Loucy (cell line): ENCODE results near the gene FAM168A.

Experiments
- H2AFZ ChIP-seq: fragments of 200-600 bp; sonication (generic); 2 replicates; pipeline ENCODE4 v1.6.0; 2016; ENCODE audit warnings: antibody characterized with exemption, mild to moderate bottlenecking, low read length, moderate library complexity
- H3F3A ChIP-seq: fragments of 200-600 bp; 2 replicates; pipeline ENCODE4 v1.6.0; 2016; ENCODE audit warnings: antibody characterized with exemption, low read depth, mild to moderate bottlenecking
- H3K27me3 ChIP-seq: fragments of 200-600 bp; sonication (generic); 2 replicates; pipeline ENCODE4 v1.6.1; 2014; ENCODE audit warnings: low read length, mild to moderate bottlenecking; ENCODE audit not compliant: insufficient read depth, poor library complexity, severe bottlenecking
- H3K36me3 ChIP-seq: fragments of 200-600 bp; sonication (generic); 2 replicates; pipeline ENCODE4 v1.6.1; 2016; ENCODE audit warnings: low read length; ENCODE audit not compliant: insufficient read depth
- H3K4me1 ChIP-seq: fragments of 200-600 bp; sonication (generic); 2 replicates; pipeline ENCODE4 v1.5.1; 2014; ENCODE audit warnings: low read length, mild to moderate bottlenecking; ENCODE audit not compliant: insufficient read depth, poor library complexity, severe bottlenecking
- H3K4me2 ChIP-seq: fragments of 200-600 bp; sonication (generic); 2 replicates; pipeline ENCODE4 v1.6.0; 2014; ENCODE audit warnings: antibody characterized with exemption, low read length, low read depth, mild to moderate bottlenecking; ENCODE audit not compliant: poor library complexity, severe bottlenecking
- H3K4me3 ChIP-seq: fragments of 200-600 bp; sonication (generic); 2 replicates; pipeline ENCODE4 v1.5.1; 2014; ENCODE audit warnings: low read length, mild to moderate bottlenecking, mixed read lengths; ENCODE audit not compliant: poor library complexity, severe bottlenecking
- H3K79me2 ChIP-seq: fragments of 200-600 bp; sonication (generic); 2 replicates; pipeline ENCODE4 v1.6.1; 2014; ENCODE audit warnings: low read length; ENCODE audit not compliant: insufficient read depth
- H3K9ac ChIP-seq: fragments of 200-600 bp; sonication (generic); 2 replicates; pipeline ENCODE4 v1.6.0; 2014; ENCODE audit warnings: mild to moderate bottlenecking, low read depth, low read length, moderate library complexity; ENCODE audit not compliant: poor library complexity, severe bottlenecking
- H3K9me2 ChIP-seq: fragments of 200-600 bp; sonication (generic); replicated peaks from 2 replicates; pipeline ENCODE4 v1.6.1; 2016; ENCODE audit warnings: low read depth, low read length, mixed read lengths
- H3K9me3 ChIP-seq: fragments of 200-600 bp; sonication (generic); 2 replicates; pipeline ENCODE4 v1.6.1; 2014; ENCODE audit warnings: mild to moderate bottlenecking, antibody characterized with exemption, low read length, low read depth; ENCODE audit not compliant: insufficient read depth
- H4K20me1 ChIP-seq: fragments of 200-600 bp; sonication (generic); 2 replicates; pipeline ENCODE4 v1.6.0; 2014; ENCODE audit warnings: antibody characterized with exemption, low read length, mild to moderate bottlenecking; ENCODE audit not compliant: insufficient read depth, poor library complexity, severe bottlenecking
- EZH2phosphoT487 ChIP-seq: fragments of 200-600 bp; IDR thresholded peaks from 2 replicates; pipeline ENCODE4 v1.6.1; 2018; ENCODE audit warnings: antibody characterized with exemption, mild to moderate bottlenecking, moderate library complexity, borderline replicate concordance
- TF ChIP-seq, protein P1 (sequence below): fragments of 200-600 bp; sonication (generic); conservative IDR thresholded peaks from 2 replicates; pipeline ENCODE4 v1.5.1; 2014; ENCODE audit warnings: mild to moderate bottlenecking, antibody characterized with exemption, low read length

Gene FAM168A

DNA sequence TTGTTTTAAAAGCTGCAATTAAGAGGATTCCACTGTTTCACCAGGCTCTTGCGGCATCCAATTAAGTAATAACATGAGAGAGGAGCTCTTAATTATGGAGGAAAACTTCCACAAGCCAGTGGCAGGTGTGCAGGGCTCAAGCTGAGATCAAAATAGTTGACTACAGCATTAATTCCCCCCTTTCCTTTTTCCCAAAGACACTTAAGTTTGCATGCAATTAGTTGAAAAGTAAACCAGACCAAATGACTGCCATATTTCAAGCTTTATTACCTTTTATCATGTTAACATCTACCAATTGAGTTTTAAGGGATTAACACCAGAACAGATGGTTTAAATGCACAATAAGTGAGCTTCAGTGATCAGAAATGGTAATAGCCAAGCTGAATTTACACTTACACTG lies 32.1 kb downstream of the FAM168A start:
- Histone ChIP-seq H3K4me1 (peaks cover 10% of the 10 kb centered on the region), H3K9me3 (no peaks in the 10 kb centered on the region), H3K4me3 (no peak overlapping the region), H3K27me3 (no peaks in the 10 kb centered on the region), H3F3A (no peaks in the 10 kb centered on the region), H4K20me1 (peaks cover 7% of the 10 kb centered on the region), H2AFZ (no peak overlapping the region), H3K36me3 (peaks cover 21% of the 10 kb centered on the region; the same call in 1 of the 2 replicates), H3K4me2 (no peak overlapping the region), H3K79me2 (peaks cover 63% of the 10 kb centered on the region), H3K9ac (no peak overlapping the region), H3K9me2 (no peaks in the 10 kb centered on the region)
- TF ChIP-seq, protein P1, sequence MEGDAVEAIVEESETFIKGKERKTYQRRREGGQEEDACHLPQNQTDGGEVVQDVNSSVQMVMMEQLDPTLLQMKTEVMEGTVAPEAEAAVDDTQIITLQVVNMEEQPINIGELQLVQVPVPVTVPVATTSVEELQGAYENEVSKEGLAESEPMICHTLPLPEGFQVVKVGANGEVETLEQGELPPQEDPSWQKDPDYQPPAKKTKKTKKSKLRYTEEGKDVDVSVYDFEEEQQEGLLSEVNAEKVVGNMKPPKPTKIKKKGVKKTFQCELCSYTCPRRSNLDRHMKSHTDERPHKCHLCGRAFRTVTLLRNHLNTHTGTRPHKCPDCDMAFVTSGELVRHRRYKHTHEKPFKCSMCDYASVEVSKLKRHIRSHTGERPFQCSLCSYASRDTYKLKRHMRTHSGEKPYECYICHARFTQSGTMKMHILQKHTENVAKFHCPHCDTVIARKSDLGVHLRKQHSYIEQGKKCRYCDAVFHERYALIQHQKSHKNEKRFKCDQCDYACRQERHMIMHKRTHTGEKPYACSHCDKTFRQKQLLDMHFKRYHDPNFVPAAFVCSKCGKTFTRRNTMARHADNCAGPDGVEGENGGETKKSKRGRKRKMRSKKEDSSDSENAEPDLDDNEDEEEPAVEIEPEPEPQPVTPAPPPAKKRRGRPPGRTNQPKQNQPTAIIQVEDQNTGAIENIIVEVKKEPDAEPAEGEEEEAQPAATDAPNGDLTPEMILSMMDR: no peak
- TF ChIP-seq EZH2phosphoT487: no peak

DNA sequence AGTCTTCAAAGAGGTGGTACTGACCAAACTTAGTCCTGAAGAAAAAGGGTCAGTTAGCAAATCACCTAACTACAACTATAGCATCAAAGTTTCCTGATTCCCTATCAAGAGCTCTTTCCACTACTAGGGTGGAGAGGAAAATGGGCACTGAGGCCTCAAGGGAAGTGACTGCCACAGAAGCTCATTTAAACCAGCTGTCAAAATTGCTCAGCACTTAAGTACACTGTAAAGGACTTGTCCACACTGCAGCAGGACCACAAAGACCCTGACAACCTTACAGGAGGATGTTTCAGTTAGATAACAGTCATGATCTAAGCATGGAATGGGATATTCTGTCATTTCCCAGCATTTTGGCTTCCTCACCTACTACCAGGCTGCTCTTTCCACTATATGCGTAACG lies 33.0 kb downstream of the FAM168A start:
- TF ChIP-seq EZH2phosphoT487: no peak
- TF ChIP-seq, protein P1: no peak
- Histone ChIP-seq H3K27me3 (no peaks in the 10 kb centered on the region), H3F3A (no peaks in the 10 kb centered on the region), H3K9me3 (no peaks in the 10 kb centered on the region), H3K9ac (no peak overlapping the region), H4K20me1 (peaks cover 7% of the 10 kb centered on the region), H3K4me2 (no peak overlapping the region), H3K36me3 (peaks cover 19% of the 10 kb centered on the region; the same call in 1 of the 2 replicates), H2AFZ (no peak overlapping the region), H3K9me2 (no peaks in the 10 kb centered on the region), H3K79me2 (peaks cover 68% of the 10 kb centered on the region), H3K4me1 (peaks cover 10% of the 10 kb centered on the region), H3K4me3 (no peak overlapping the region)

DNA sequence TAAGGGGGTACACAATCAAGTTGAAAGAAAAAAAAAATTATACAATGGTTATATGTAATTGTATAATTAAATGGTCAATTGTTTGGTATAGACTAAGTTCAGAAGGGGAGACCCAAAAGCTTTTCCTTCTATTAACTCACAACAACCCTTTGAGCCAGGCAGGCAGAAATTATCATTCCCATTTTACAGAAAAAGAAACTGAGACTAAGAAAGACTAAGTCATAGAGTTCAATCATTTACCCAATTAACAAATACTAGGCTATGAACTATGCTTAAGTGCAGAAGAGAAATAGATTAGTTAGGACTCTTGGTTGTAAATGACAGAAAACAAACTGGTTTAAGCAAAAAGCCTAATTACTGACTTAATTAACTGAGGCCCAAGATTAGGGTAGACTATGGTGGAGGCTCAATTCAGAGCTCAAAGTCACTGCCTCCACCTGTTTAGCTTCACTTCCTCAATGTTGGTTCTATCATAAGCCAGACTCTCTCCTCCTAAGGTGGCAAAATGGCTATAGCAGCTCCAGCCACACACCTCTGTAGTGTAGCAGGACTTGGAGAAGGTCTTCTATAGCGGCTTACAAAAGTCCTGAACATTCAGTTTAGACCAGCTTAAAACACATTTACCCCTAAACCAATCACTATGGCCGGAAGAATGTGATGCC lies 34.2 kb downstream of the FAM168A start:
- Histone ChIP-seq H2AFZ (no peak overlapping the region), H3K27me3 (no peaks in the 10 kb centered on the region), H4K20me1 (peaks cover 11% of the 10 kb centered on the region), H3K4me1 (peaks cover 10% of the 10 kb centered on the region), H3K36me3 (peaks cover 15% of the 10 kb centered on the region; the same call in 1 of the 2 replicates), H3K4me2 (no peak overlapping the region), H3K9ac (no peak overlapping the region), H3K9me3 (no peaks in the 10 kb centered on the region), H3F3A (no peaks in the 10 kb centered on the region), H3K79me2 (peaks cover 73% of the 10 kb centered on the region), H3K4me3 (no peak overlapping the region), H3K9me2 (no peaks in the 10 kb centered on the region)
- TF ChIP-seq, protein P1: no peak
- TF ChIP-seq EZH2phosphoT487: no peak
